ENCODE results near the gene EME1.

The EME1 gene

GRCh38 chr17:50347894-50348291 lies 25.1 kb upstream of the EME1 start:
- no peak for DNase-seq (ENCODE audit: low read depth)

- no peak for DNase-seq (ENCODE audit: low read depth)
Observed at GRCh38 chr17:50348522-50349242, 24.3 kb upstream of the EME1 start.

DNA sequence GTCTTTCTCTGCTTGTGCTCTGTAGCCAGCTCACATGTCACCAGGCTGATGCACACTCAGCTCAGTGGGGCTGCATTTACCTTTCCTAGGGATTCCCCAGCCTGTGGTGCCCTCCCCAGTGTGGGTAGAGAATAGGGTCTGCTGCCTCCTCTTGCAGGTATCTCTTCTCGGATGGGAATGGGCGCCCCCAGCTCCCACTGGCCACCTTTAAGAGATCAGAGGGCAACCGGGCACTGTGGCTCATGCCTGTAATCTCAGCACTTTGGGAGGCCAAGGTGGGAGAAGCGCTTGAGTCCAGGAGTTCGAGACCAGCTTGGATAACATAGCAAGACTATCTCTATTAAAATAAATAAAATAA lies 23.8 kb upstream of the EME1 start:
- no peak for DNase-seq (ENCODE audit: low read depth)

DNA sequence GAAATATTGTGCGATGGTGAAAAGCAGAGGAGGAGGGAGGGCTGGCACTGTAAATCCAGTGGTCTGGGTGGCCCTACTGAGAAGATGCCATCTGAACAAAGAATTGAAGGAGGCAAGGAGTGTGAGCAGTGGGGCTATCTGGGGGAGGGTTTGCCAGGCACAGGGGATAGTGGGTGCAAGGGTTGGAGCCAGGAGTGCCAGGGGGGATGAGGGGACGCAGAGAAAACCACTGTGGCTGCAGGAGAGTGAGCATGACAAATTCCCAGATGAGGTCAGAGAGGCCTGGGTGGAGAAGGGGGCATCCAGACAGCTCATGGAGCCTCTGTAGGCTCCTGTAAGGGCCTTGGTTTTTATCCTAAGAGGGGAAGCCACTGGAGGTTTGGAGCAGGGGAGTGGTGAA lies 22.3 kb upstream of the EME1 start:
- DNase-seq (ENCODE audit: low read depth) = no peak

DNA sequence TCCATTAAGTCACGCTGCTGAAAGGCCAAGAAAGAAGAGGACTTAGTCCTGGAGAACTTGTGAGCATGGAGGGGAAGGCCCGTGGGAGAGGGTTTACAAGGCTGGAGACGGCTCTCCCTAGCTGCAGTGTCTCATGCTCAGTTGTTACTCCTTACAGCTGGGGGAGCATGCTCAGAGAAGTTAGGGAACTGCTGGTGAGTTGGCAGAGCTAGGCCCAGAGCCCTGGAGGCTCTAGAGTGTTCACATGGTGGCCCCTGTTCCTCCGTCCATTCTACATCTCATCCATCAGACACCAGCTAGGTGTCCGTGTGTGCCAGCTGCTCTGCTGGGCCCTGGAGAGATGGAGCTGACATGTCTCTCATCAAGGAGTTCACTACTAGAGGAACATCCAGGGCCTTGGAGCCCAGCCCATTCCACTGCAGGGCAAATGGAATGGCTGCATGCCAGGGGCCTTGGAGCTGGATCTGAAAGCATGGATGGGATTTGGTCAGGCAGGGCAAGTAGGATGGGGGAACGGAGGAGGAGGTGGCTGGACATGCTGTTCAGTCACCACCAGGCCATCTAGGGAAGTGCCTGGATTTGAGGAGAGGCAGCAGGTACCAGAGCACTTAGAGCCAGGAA lies 20.8 kb upstream of the EME1 start:
- DNase-seq (ENCODE audit: low read depth) = no peak

DNA sequence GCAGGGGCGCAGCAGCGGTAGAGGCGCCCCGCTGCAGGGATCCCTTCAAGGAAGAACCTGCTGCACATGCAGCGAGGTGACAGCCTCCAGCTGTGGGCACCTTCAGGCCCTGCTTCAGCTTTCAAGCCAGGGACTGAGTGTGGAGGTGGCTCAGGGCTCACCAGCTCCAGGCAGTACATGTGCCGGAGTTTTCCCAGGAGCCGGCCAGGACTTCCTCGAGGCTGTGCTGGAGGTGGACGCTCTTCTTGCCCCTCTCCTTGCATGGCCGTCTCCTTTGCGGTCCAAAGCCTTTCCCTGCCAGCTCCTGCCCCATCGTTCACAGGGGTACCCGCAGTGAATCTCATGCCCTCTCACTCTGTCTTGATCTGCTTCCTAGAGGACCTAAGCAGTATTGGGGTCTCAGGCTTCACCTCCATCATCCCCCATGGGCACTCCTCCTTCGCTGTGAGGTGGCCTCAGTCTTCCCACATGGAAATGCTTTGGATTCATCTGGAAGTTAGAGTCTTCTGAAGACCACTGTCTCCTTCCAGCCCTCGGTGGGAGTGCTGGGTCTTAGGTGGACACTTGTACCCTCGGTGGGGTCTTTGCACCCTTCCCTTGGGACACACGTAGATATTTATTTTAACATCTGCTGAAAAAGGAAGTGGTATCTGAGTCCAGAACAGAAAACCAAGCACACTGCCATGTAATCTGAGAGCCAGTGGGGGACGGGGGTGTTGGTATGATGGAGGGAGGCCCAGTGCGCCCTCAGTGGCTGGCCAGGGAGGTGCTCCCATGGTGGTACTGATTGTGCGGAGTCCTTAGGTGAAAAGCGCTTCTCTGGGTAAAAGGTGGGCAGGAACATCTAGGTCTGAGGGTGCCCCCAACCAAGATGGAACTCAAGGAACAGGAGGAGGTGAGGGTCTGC lies 20.1 kb upstream of the EME1 start:
- no peak for DNase-seq (ENCODE audit: low read depth)

DNA sequence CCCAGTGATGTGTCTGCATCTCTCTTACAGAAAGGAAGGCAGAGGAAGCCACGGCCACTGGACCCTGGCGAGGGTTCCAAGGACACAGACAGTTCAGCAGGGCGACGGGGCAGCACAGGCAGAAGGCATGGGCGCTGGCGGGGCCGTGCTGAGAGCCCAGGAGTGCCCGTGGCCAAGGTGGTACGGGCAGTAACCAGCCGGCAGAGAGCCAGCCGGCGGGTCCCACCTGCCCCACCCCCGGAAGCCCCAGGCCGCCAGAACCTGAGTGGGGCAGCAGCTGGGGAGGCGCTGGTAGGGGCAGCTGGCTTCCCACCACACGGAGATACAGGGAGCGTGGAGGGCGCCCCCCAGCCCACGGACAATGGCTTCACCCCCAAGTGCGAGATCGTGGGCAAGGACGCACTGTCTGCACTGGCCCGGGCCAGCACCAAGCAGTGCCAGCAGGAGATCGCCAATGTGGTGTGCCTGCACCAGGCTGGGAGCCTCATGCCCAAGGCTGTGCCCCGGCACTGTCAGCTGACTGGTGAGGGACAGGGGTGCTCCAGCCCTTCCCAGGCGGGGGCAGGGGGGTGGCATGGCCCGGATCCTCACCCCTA lies 19.3 kb upstream of the EME1 start:
- DNase-seq (ENCODE audit: low read depth) = no peak

- DNase-seq (ENCODE audit: low read depth) = no peak
Observed at GRCh38 chr17:50354198-50354597, 18.8 kb upstream of the EME1 start.

GRCh38 chr17:50354776-50355175 lies 18.3 kb upstream of the EME1 start:
- DNase-seq (ENCODE audit: low read depth) = no peak

- no peak for DNase-seq (ENCODE audit: low read depth)
Observed at GRCh38 chr17:50355336-50355700, 17.7 kb upstream of the EME1 start.

GRCh38 chr17:50355701-50356341 lies 17.2 kb upstream of the EME1 start:
- no peak for DNase-seq (ENCODE audit: low read depth)

DNA sequence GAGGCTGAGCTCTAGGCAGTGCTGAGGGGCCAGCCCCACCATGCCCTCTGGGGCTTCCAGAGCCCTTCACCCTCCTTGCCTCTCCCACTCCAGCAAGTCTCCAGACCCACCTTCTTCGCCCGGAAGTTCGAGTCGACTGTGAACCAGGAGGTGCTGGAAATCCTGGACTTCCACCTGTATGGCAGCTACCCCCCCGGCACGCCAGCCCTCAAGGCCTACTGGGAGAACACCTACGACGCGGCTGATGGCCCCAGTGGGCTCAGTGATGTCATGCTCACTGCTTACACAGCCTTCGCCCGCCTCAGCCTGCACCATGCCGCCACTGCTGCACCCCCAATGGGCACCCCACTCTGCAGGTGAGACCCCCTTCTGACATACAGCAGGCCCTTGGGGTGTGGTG lies 16.6 kb upstream of the EME1 start:
- DNase-seq (ENCODE audit: low read depth) = no peak

DNA sequence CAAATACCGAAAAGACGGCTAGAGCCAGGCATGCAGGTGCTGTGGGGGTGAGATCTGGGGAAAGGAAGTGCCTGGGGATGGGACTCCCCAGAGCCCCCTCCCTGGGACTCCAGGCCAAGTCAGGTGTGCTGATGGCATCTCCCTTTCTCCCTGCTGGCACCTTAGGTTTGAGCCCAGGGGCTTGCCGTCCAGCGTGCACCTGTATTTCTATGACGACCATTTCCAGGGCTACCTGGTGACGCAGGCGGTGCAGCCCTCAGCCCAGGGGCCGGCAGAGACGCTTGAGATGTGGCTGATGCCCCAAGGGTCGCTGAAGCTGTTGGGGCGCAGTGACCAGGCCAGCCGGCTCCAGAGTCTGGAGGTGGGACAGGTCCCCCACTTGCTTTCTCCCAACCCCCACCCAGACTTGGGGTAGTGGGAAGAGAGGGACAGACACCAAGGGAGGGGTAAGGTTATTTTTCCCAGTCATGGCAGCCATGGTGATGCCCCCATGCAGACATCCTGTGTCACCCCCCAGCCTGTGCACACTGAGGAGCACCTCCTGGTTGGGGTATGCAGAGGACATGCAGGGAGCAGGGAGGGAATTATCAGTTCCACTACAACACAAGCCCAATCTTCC lies 16.0 kb upstream of the EME1 start:
- no peak for DNase-seq (ENCODE audit: low read depth)

DNA sequence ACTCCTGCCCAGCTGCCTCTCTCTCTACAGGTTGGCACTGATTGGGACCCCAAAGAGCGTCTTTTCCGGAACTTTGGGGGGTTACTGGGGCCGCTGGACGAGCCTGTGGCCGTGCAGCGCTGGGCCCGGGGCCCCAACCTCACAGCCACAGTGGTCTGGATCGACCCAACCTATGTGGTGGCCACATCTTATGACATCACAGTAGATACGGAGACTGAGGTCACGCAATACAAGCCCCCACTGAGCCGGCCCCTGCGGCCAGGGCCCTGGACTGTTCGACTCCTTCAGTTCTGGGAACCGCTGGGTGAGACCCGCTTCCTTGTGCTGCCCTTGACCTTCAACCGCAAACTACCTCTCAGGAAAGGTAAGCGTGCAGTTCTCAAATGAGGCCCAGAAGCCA lies 14.9 kb upstream of the EME1 start:
- no peak for DNase-seq (ENCODE audit: low read depth)

GRCh38 chr17:50359005-50359699 lies 13.9 kb upstream of the EME1 start:
- no peak for DNase-seq (ENCODE audit: low read depth)

DNA sequence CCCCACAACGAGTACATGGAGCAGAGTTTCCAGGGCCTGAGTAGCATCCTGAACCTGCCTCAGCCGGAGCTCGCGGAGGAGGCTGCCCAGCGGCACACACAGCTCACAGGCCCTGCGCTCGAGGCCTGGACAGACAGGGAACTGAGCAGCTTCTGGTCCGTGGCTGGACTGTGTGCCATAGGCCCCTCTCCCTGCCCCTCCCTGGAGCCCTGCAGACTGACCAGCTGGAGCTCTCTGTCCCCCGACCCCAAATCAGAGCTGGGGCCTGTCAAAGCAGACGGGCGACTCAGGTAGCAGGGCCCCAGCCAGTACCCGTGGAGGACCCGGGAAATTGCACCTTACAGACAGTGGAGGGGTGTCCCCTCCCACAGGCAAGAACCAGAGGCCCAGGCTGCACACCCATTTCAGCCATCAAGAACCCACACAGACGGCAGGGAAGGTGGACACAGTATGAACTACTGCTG lies 13.0 kb upstream of the EME1 start:
- no peak for DNase-seq (ENCODE audit: low read depth)

GRCh38 chr17:50360486-50361115 lies 12.4 kb upstream of the EME1 start:
- DNase-seq (ENCODE audit: low read depth) = no peak

GRCh38 chr17:50361561-50362480 lies 11.2 kb upstream of the EME1 start:
- DNase-seq (ENCODE audit: low read depth) = peak; percentile 32

DNA sequence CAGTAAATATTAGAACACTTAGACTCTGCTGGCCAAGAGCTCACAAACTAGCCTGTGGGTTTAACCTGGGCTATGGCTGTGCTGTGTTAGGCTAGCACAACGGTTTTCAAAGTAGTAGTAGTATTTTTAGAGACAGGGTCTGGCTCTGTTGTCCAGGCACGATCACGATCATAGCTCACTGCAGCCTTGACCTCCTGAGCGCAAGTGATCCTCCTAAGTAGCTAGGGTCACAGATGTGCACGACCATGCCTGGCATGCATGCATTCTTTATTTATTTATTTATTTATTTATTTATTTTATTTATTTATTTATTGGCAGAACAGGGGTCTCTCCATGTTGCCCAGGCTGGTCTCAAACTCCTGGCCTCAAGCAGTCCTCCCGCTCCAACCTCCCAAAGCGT lies 10.4 kb upstream of the EME1 start:
- no peak for DNase-seq (ENCODE audit: low read depth)

Data from GM04504 (cell line).